OCI-LY1 (cell line): Measurements from ENCODE around the gene PPARD.

Experiments used
- CTCF ChIP-seq: fragments of 200-600 bp; sonication (generic), shearing (Covaris generic); IDR thresholded peaks from 2 replicates; pipeline ENCODE4 v1.5.1; 2017; ENCODE audit warnings: mild to moderate bottlenecking, antibody characterized with exemption, low read length, moderate library complexity, mixed read lengths
- EZH2 ChIP-seq: fragments of 200-600 bp; sonication (generic), shearing (Covaris generic); IDR thresholded peaks from 2 replicates; pipeline ENCODE4 v1.8.0; 2017; ENCODE audit warnings: borderline replicate concordance, mixed run types, mild to moderate bottlenecking, antibody characterized with exemption, low read length, moderate library complexity, mixed read lengths

GRCh38 chr6:35388030-35388429 is 45.7 kb downstream of the PPARD start:
- TF ChIP-seq CTCF = no peak
- TF ChIP-seq EZH2 = no peak
